PC-9 (cell line): Measurements from ENCODE around the gene ARHGEF12. TPM values are rescaled to one million over a fixed set of nuclear protein-coding genes. Genes with fewer than 3 reads are reported as not detected.

Experiments
- BruUV-seq: library from RNA; stranded (reverse); fragments of 400-500 nt; replicated peaks from 2 replicates; lab custom pipeline; 2021; lab: Mats Ljungman, UMichigan
- CTCF ChIA-PET: fragments of 300-600 bp; sonication (Branson Sonifier 250); formaldehyde crosslinking; loops from one replicate; lab custom pipeline; 2022; ENCODE audit warnings: antibody characterized with exemption; lab: Charles Lee
- POLR2A ChIA-PET: fragments of 300-600 bp; sonication (Branson Sonifier 250); formaldehyde crosslinking; loops from one replicate; lab custom pipeline; 2022; ENCODE audit warnings: antibody characterized with exemption; ENCODE audit not compliant: unreplicated experiment; lab: Charles Lee
- DNase-seq, 2 experiments: peaks; one replicate each; pipeline versions ENCODE4 v3.0.0 to v3.0.0-alpha.2; 2015 to 2022; ENCODE audit warnings: mixed read lengths in 1 of 2
- H2AFZ ChIP-seq: fragments of 200-600 bp; sonication (generic); 2 replicates; pipeline ENCODE4 v1.8.1; 2017; ENCODE audit warnings: antibody characterized with exemption
- H3F3A ChIP-seq: fragments of 200-600 bp; sonication (generic); 2 replicates; pipeline ENCODE4 v1.8.1; 2017; ENCODE audit warnings: antibody characterized with exemption, mild to moderate bottlenecking, low read depth; ENCODE audit not compliant: insufficient read depth
- H3K27ac ChIP-seq: fragments of 200-600 bp; sonication (generic); 2 replicates; pipeline ENCODE4 v1.6.1; 2016; ENCODE audit warnings: mixed run types
- H3K27me3 ChIP-seq: fragments of 200-600 bp; sonication (generic); 2 replicates; pipeline ENCODE4 v1.6.1; 2016; ENCODE audit warnings: low read depth, mixed run types; ENCODE audit not compliant: insufficient read depth
- H3K36me3 ChIP-seq: fragments of 200-600 bp; sonication (generic); 2 replicates; pipeline ENCODE4 v1.6.1; 2016; ENCODE audit warnings: low read depth, mixed run types
- H3K4me1 ChIP-seq: fragments of 200-600 bp; sonication (generic); replicated peaks from 2 replicates; pipeline ENCODE4 v1.6.1; 2016; ENCODE audit warnings: mixed run types; ENCODE audit not compliant: insufficient read depth
- H3K4me2 ChIP-seq: fragments of 200-600 bp; sonication (generic); 2 replicates; pipeline ENCODE4 v1.6.1; 2017; ENCODE audit warnings: mixed run types
- H3K4me3 ChIP-seq: fragments of 200-600 bp; sonication (generic); 2 replicates; pipeline ENCODE4 v1.6.1; 2016; ENCODE audit warnings: mixed run types
- H3K79me2 ChIP-seq: fragments of 200-600 bp; sonication (generic); 2 replicates; pipeline ENCODE4 v1.6.1; 2017; ENCODE audit warnings: low read depth, mixed run types
- H3K9me2 ChIP-seq: fragments of 200-600 bp; sonication (generic); 2 replicates; pipeline ENCODE4 v1.8.1; 2017; ENCODE audit warnings: mild to moderate bottlenecking; ENCODE audit not compliant: insufficient read depth
- H3K9me3 ChIP-seq: fragments of 200-600 bp; sonication (generic); 2 replicates; pipeline ENCODE4 v1.8.1; 2016; ENCODE audit warnings: low read depth; ENCODE audit not compliant: insufficient read depth
- H4K20me1 ChIP-seq: fragments of 200-600 bp; sonication (generic); 2 replicates; pipeline ENCODE4 v1.8.1; 2017; ENCODE audit not compliant: insufficient read depth
- CTCF ChIP-seq: fragments of 200-600 bp; sonication (generic); conservative IDR thresholded peaks from 2 replicates; pipeline ENCODE4 v1.6.1; 2017; ENCODE audit warnings: mixed run types, antibody characterized with exemption, mild to moderate bottlenecking, moderate library complexity
- EZH2 ChIP-seq: fragments of 200-600 bp; sonication (generic); IDR thresholded peaks from 2 replicates; pipeline ENCODE4 v1.8.0; 2017; ENCODE audit warnings: antibody characterized with exemption, low read depth
- intact Hi-C: fragments of 100-400 bp; cut with micrococcal nuclease; formaldehyde crosslinking; loops from one replicate; pipeline ENCODE4 v1.10.0; 2022; ENCODE audit not compliant: unreplicated experiment
- total RNA-seq: library from RNA; stranded (reverse); gene quantifications from 2 replicates; pipeline ENCODE4 v1.2.3, GENCODE V29; 2021

ARHGEF12 gene
- total RNA-seq, 1 experiment from 2014 or later, result 76.5 TPM

GRCh38 chr11:120383518-120384155 lies 47.4 kb downstream of the ARHGEF12 start:
- H3K27ac ChIP-seq, result no peak overlapping the region
- ChIA-PET POLR2A (no interaction called here), CTCF (no interaction called here)
- H3K4me1 ChIP-seq, result 0 out of 2 replicates have a peak, but pooled peaks cover 8% of the 10 kb centered on the region
- no peak overlapping the region for H3K4me3 ChIP-seq
- intact Hi-C loops, result no loop called here
- H2AFZ ChIP-seq, result no peak overlapping the region
- no peaks in the 10 kb centered on the region for H3K27me3 ChIP-seq
- peaks cover 6% of the 10 kb centered on the region; the same call in 1 of the 2 replicates for H3K36me3 ChIP-seq
- no peak for DNase-seq
- peaks cover 97% of the 10 kb centered on the region for H3K79me2 ChIP-seq
- 0 out of 2 replicates have a peak, but pooled peaks cover 6% of the 10 kb centered on the region for H3F3A ChIP-seq
- H3K9me2 ChIP-seq, result no peaks in the 10 kb centered on the region
- BruUV-seq, result no TSS peak
- H3K9me3 ChIP-seq, result peaks cover 1% of the 10 kb centered on the region; the same call in 1 of the 2 replicates
- H3K4me2 ChIP-seq, result no peak overlapping the region
- H4K20me1 ChIP-seq, result peaks cover 19% of the 10 kb centered on the region
- TF ChIP-seq EZH2, result no peak
- TF ChIP-seq CTCF, result no peak

GRCh38 chr11:120384476-120384875 lies 48.3 kb downstream of the ARHGEF12 start:
- DNase-seq, result no peak
- H3K36me3 ChIP-seq, result 0 out of 2 replicates have a peak, but pooled peaks cover 3% of the 10 kb centered on the region
- intact Hi-C loops, result no loop called here
- H3F3A ChIP-seq, result 0 out of 2 replicates have a peak, but pooled peaks cover 6% of the 10 kb centered on the region
- H3K79me2 ChIP-seq, result peaks cover 98% of the 10 kb centered on the region
- 0 out of 2 replicates have a peak, but pooled peaks cover 8% of the 10 kb centered on the region for H3K4me1 ChIP-seq
- no peak overlapping the region for H3K4me3 ChIP-seq
- ChIA-PET POLR2A (no interaction called here), CTCF (no interaction called here)
- TF ChIP-seq EZH2 (no peak), CTCF (no peak)
- no peak overlapping the region for H2AFZ ChIP-seq
- no peaks in the 10 kb centered on the region for H3K9me2 ChIP-seq
- peaks cover 16% of the 10 kb centered on the region for H4K20me1 ChIP-seq
- H3K27me3 ChIP-seq, result no peaks in the 10 kb centered on the region
- BruUV-seq, result no TSS peak
- no peaks in the 10 kb centered on the region; the same call in 1 of the 2 replicates for H3K9me3 ChIP-seq
- no peak overlapping the region for H3K4me2 ChIP-seq
- H3K27ac ChIP-seq, result no peak overlapping the region

GRCh38 chr11:120385110-120385509 lies 48.9 kb downstream of the ARHGEF12 start:
- Histone ChIP-seq H3K36me3 (0 out of 2 replicates have a peak, but pooled peaks cover 3% of the 10 kb centered on the region), H2AFZ (no peak overlapping the region), H3K79me2 (peaks cover 98% of the 10 kb centered on the region), H3K9me3 (no peaks in the 10 kb centered on the region; the same call in 1 of the 2 replicates), H3K27ac (no peak overlapping the region), H3K4me2 (no peak overlapping the region), H4K20me1 (peaks cover 16% of the 10 kb centered on the region), H3K4me1 (peaks cover 14% of the 10 kb centered on the region), H3K9me2 (no peaks in the 10 kb centered on the region), H3K4me3 (no peak overlapping the region), H3K27me3 (no peaks in the 10 kb centered on the region), H3F3A (peaks cover 6% of the 10 kb centered on the region; the same call in 1 of the 2 replicates)
- intact Hi-C loops, result no loop called here
- no TSS peak for BruUV-seq
- no peak for DNase-seq
- ChIA-PET CTCF (no interaction called here), POLR2A (no interaction called here)
- TF ChIP-seq EZH2, result no peak
